HepG2 (cell line): ENCODE measurements around the gene LRRC45. TPM values are rescaled to one million over a fixed set of nuclear protein-coding genes. Genes with fewer than 3 reads are reported as not detected.
A peak's percentile ranks its signal among the peaks of the same experiment; 100 is the strongest.

Experiments used
- BHLHE40 ChIP-seq: IDR thresholded peaks from 2 replicates; pipeline ENCODE4 v1.6.1; 2011; ENCODE audit warnings: low read length, improper control_type of control experiment
- DNMT1 ChIP-seq: sonication (generic); formaldehyde crosslinking; IDR thresholded peaks from 2 replicates; pipeline ENCODE4 v1.5.1; 2020; ENCODE audit warnings: mild to moderate bottlenecking, missing genetic modification reagents
- FOXM1 ChIP-seq: sonication (generic); formaldehyde crosslinking; IDR thresholded peaks from 2 replicates; pipeline ENCODE4 v1.5.0; 2020; ENCODE audit warnings: missing genetic modification reagents
- HNRNPK ChIP-seq: fragments of 200-400 bp; formaldehyde crosslinking; IDR thresholded peaks from 2 replicates; pipeline ENCODE4 v1.6.1; 2018; ENCODE audit warnings: low read length, low read depth, moderate library complexity, mild to moderate bottlenecking; ENCODE audit not compliant: poor library complexity, severe bottlenecking
- MYC ChIP-seq: sonication (generic); formaldehyde crosslinking; IDR thresholded peaks from 2 replicates; pipeline ENCODE4 v1.9.0; 2021; ENCODE audit warnings: missing genetic modification reagents, borderline replicate concordance
- NR1H2 ChIP-seq: sonication (generic); formaldehyde crosslinking; IDR thresholded peaks from 2 replicates; pipeline ENCODE4 v1.8.1; 2022; ENCODE audit warnings: low read depth, missing genetic modification reagents, borderline replicate concordance
- RBM22 ChIP-seq: fragments of 200-400 bp; formaldehyde crosslinking; optimal IDR thresholded peaks from 2 replicates; pipeline ENCODE3; 2017; ENCODE audit warnings: mild to moderate bottlenecking, low read length, moderate library complexity
- TOPORS ChIP-seq: sonication (generic); formaldehyde crosslinking; IDR thresholded peaks from 2 replicates; pipeline ENCODE4 v1.8.0; 2023; ENCODE audit warnings: mild to moderate bottlenecking, missing genetic modification reagents
- ZFX ChIP-seq: sonication (generic); formaldehyde crosslinking; IDR thresholded peaks from 2 replicates; pipeline ENCODE4 v1.4.0; 2020; ENCODE audit warnings: mild to moderate bottlenecking, low read depth, missing genetic modification reagents, moderate library complexity
- ZNF484 ChIP-seq: sonication (generic); formaldehyde crosslinking; IDR thresholded peaks from 2 replicates; pipeline ENCODE4 v1.5.1; 2020; ENCODE audit warnings: mild to moderate bottlenecking, low read depth, missing genetic modification reagents, borderline replicate concordance
- ZNF615 ChIP-seq: sonication (generic); formaldehyde crosslinking; IDR thresholded peaks from 2 replicates; pipeline ENCODE4 v1.5.0; 2020; ENCODE audit warnings: mild to moderate bottlenecking, missing genetic modification reagents, borderline replicate concordance
- polyA plus RNA-seq, 8 experiments: library from polyadenylated mRNA; depleted of rRNA in 3 of 8; stranded (reverse) in 7 of 8; unstranded in 1 of 8; fragments of >200 nt; fragmentation: Illumina TruSeq in 4 of 8; extraction: Trizol in 4 of 8; gene quantifications; 2 replicates each; pipeline versions ENCODE4 v1.2.1 to v1.2.3, GENCODE V29; 2011 to 2016; ENCODE audit warnings: low read depth in 4 of 8, missing spikeins in 1 of 8, mixed read lengths in 1 of 8; ENCODE audit not compliant: insufficient read depth in 1 of 8
- total RNA-seq, 5 experiments: library from RNA; depleted of rRNA; stranded (reverse); fragments of >200 nt; fragmentation: Illumina TruSeq; extraction: Trizol; gene quantifications; 2 replicates each; pipeline ENCODE4 v1.2.3, GENCODE V29; 2016; ENCODE audit warnings: low read depth in 1 of 5
- TF ChIP-seq, protein P1 (sequence below): sonication (generic); formaldehyde crosslinking; IDR thresholded peaks from 2 replicates; pipeline ENCODE4 v1.5.0; 2020; ENCODE audit warnings: missing genetic modification reagents
- TF ChIP-seq, protein P2 (sequence below): sonication (generic); formaldehyde crosslinking; IDR thresholded peaks from 2 replicates; pipeline ENCODE4 v1.9.0; 2021; ENCODE audit warnings: missing genetic modification reagents, mild to moderate bottlenecking, borderline replicate concordance
- TF ChIP-seq, protein P3 (sequence below): sonication (generic); formaldehyde crosslinking; IDR thresholded peaks from one replicate; pipeline ENCODE4 v1.5.1; 2020; ENCODE audit warnings: mild to moderate bottlenecking, missing genetic modification reagents; ENCODE audit errors: not compliant biosample characterization
- TF ChIP-seq, protein P4 (sequence below): sonication (generic); formaldehyde crosslinking; conservative IDR thresholded peaks from 2 replicates; pipeline ENCODE4 v1.8.0; 2022; ENCODE audit warnings: mild to moderate bottlenecking, moderate library complexity, missing genetic modification reagents

LRRC45 gene
- total and polyA plus RNA-seq, 2 of the 13 experiments (the other 11 are each of a cell fraction or from before 2014, with no cell fraction given), result 11.6 to 48.1 TPM

DNA sequence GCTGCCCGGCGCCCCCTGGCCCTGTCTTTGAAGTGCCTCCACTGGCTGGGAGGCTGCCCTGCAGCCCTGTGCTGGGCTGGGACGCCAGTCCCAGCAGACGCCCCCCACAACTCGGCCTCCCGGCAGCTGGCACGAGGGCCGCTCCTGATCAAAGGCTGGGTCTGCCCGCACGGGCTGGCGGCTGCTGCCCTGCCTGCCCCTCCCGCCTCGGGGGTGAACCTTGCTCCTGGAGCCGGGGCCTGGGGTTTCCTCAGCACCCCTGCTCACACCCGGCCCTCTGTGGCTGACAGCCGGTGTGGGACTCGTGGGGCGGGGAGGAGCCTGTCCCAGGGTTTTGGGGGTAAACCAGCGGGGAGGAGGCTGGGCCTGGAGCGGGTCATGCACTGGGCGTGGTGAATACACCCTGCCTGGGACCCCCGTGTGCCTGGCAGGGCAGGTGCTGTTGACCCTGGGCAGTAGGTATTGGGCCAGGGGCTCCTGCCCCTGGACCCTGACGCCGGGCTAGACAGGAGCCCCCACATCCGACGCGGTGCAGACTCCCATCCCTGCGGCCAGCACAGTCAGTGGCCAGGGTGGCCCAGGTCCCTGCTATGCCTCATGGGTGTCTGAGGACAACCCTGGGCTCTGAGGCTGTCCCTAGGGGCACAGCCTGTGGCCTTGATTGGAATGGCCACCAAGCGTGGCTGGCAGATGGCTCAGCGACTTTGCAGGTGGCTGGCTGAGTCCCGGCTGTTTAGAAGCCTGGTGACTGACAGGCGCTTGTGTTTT lies 22.1 kb upstream of the LRRC45 start (continued):
- TF ChIP-seq, protein P1, sequence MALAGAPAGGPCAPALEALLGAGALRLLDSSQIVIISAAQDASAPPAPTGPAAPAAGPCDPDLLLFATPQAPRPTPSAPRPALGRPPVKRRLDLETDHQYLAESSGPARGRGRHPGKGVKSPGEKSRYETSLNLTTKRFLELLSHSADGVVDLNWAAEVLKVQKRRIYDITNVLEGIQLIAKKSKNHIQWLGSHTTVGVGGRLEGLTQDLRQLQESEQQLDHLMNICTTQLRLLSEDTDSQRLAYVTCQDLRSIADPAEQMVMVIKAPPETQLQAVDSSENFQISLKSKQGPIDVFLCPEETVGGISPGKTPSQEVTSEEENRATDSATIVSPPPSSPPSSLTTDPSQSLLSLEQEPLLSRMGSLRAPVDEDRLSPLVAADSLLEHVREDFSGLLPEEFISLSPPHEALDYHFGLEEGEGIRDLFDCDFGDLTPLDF (CRISPR knock-in tag), result peak; percentile 81; the same call in 1 of the 2 replicates
- TF ChIP-seq BHLHE40 (peak; percentile 100), DNMT1 (CRISPR knock-in tag) (no peak; the same call in 1 of the 2 replicates), TOPORS (CRISPR knock-in tag) (no peak; the same call in 1 of the 2 replicates), ZNF484 (CRISPR knock-in tag) (peak; percentile 36; the same call in 1 of the 2 replicates), FOXM1 (no peak), RBM22 (peak; percentile 96), HNRNPK (peak; percentile 82), ZFX (CRISPR knock-in tag) (peak; percentile 72), ZNF615 (CRISPR knock-in tag) (no peak), MYC (CRISPR knock-in tag) (peak; percentile 94), NR1H2 (CRISPR knock-in tag) (no peak; the same call in 1 of the 2 replicates)
- TF ChIP-seq, protein P2, sequence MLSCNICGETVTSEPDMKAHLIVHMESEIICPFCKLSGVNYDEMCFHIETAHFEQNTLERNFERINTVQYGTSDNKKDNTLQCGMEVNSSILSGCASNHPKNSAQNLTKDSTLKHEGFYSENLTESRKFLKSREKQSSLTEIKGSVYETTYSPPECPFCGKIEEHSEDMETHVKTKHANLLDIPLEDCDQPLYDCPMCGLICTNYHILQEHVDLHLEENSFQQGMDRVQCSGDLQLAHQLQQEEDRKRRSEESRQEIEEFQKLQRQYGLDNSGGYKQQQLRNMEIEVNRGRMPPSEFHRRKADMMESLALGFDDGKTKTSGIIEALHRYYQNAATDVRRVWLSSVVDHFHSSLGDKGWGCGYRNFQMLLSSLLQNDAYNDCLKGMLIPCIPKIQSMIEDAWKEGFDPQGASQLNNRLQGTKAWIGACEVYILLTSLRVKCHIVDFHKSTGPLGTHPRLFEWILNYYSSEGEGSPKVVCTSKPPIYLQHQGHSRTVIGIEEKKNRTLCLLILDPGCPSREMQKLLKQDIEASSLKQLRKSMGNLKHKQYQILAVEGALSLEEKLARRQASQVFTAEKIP (CRISPR knock-in tag), result no peak
- TF ChIP-seq, protein P3, sequence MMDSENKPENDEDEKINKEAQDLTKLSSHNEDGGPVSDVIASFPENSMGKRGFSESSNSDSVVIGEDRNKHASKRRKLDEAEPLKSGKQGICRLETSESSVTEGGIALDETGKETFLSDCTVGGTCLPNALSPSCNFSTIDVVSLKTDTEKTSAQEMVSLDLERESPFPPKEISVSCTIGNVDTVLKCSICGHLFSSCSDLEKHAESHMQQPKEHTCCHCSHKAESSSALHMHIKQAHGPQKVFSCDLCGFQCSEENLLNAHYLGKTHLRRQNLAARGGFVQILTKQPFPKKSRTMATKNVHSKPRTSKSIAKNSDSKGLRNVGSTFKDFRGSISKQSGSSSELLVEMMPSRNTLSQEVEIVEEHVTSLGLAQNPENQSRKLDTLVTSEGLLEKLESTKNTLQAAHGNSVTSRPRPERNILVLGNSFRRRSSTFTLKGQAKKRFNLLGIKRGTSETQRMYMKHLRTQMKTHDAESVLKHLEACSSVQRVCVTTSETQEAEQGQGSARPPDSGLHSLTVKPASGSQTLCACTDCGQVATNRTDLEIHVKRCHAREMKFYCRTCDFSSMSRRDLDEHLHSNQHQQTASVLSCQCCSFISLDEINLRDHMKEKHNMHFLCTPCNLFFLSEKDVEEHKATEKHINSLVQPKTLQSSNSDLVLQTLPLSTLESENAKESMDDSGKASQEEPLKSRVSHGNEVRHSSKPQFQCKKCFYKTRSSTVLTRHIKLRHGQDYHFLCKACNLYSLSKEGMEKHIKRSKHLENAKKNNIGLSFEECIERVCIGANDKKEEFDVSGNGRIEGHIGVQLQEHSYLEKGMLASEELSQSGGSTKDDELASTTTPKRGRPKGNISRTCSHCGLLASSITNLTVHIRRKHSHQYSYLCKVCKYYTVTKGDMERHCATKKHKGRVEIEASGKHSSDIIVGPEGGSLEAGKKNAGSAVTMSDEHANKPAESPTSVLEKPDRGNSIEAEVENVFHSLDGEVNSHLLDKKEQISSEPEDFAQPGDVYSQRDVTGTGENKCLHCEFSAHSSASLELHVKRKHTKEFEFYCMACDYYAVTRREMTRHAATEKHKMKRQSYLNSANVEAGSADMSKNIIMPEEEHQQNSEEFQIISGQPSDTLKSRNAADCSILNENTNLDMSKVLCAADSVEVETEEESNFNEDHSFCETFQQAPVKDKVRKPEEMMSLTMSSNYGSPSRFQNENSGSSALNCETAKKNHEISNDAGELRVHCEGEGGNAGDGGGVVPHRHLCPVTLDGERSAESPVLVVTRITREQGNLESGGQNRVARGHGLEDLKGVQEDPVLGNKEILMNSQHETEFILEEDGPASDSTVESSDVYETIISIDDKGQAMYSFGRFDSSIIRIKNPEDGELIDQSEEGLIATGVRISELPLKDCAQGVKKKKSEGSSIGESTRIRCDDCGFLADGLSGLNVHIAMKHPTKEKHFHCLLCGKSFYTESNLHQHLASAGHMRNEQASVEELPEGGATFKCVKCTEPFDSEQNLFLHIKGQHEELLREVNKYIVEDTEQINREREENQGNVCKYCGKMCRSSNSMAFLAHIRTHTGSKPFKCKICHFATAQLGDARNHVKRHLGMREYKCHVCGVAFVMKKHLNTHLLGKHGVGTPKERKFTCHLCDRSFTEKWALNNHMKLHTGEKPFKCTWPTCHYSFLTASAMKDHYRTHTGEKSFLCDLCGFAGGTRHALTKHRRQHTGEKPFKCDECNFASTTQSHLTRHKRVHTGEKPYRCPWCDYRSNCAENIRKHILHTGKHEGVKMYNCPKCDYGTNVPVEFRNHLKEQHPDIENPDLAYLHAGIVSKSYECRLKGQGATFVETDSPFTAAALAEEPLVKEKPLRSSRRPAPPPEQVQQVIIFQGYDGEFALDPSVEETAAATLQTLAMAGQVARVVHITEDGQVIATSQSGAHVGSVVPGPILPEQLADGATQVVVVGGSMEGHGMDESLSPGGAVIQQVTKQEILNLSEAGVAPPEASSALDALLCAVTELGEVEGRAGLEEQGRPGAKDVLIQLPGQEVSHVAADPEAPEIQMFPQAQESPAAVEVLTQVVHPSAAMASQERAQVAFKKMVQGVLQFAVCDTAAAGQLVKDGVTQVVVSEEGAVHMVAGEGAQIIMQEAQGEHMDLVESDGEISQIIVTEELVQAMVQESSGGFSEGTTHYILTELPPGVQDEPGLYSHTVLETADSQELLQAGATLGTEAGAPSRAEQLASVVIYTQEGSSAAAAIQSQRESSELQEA (CRISPR knock-in tag), result peak; percentile 67
- TF ChIP-seq, protein P4, sequence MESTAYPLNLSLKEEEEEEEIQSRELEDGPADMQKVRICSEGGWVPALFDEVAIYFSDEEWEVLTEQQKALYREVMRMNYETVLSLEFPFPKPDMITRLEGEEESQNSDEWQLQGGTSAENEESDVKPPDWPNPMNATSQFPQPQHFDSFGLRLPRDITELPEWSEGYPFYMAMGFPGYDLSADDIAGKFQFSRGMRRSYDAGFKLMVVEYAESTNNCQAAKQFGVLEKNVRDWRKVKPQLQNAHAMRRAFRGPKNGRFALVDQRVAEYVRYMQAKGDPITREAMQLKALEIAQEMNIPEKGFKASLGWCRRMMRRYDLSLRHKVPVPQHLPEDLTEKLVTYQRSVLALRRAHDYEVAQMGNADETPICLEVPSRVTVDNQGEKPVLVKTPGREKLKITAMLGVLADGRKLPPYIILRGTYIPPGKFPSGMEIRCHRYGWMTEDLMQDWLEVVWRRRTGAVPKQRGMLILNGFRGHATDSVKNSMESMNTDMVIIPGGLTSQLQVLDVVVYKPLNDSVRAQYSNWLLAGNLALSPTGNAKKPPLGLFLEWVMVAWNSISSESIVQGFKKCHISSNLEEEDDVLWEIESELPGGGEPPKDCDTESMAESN (CRISPR knock-in tag), result peak; percentile 2; the same call in 1 of the 2 replicates
